ENCODE results near the gene CHGA. TPM values are rescaled to one million over a fixed set of nuclear protein-coding genes. Genes with fewer than 3 reads are reported as not detected.

CHGA gene
- total and polyA plus RNA-seq, 12 donors: 0.54 to 3,883 (median 760) TPM; not detected in 1

- DNase-seq: no peak
- Histone ChIP-seq H3K27me3 (no peaks in the 10 kb centered on the region), H3K27ac (no peak overlapping the region), H3K9me3 (replicated peaks in 1 of 3) (no peaks in the 10 kb centered on the region), H3K36me3 (replicated peaks in 1 of 2) (no peaks in the 10 kb centered on the region), H3K4me3 (no peak overlapping the region), H3K4me1 (replicated peaks in 1 of 2) (peaks cover 0 to 9% of the 10 kb centered on the region in 2 donors)
- TF ChIP-seq POLR2A (IDR thresholded peaks at IDR 0.05): no peak
- TF ChIP-seq CTCF (IDR thresholded peaks at IDR 0.05): no peak
- WGBS, 4 donors: 89 to 93% (median 90%) methylated on average over 9 to 12 of the region's 12 CpGs
- intact Hi-C loops (cut with DNase I): no loop called here
Observed at GRCh38 chr14:92970271-92970670, 47.3 kb downstream of the CHGA start.

GRCh38 chr14:92971601-92972180 is 48.7 kb downstream of the CHGA start:
- intact Hi-C loops (cut with DNase I): no loop called here
- no peak overlapping the region for H3K27ac ChIP-seq
- no peaks in the 10 kb centered on the region for H3K36me3 ChIP-seq (replicated peaks in 1 of 2)
- no peaks in the 10 kb centered on the region for H3K27me3 ChIP-seq
- H3K9me3 ChIP-seq (replicated peaks in 1 of 3): no peaks in the 10 kb centered on the region
- no peak for TF ChIP-seq POLR2A (IDR thresholded peaks at IDR 0.05)
- no peak for TF ChIP-seq CTCF (IDR thresholded peaks at IDR 0.05)
- H3K4me3 ChIP-seq: no peak overlapping the region
- peaks cover 0 to 9% of the 10 kb centered on the region in 2 donors for H3K4me1 ChIP-seq (replicated peaks in 1 of 2)
- no peak for DNase-seq
- 94 to 98% (median 96%) methylated on average over 10 to 16 of the region's 16 CpGs for WGBS, 4 donors

- peak; percentile 15 to 71 (median 50) for TF ChIP-seq CTCF (IDR thresholded peaks at IDR 0.05)
- TF ChIP-seq POLR2A (IDR thresholded peaks at IDR 0.05): no peak
- Histone ChIP-seq H3K9me3 (replicated peaks in 1 of 3) (peaks cover 0 to 2% (median 0%) of the 10 kb centered on the region in 3 donors), H3K27ac (peak overlapping the region in 1 of 5 donors; percentile 41), H3K4me1 (replicated peaks in 1 of 2) (peaks cover 0 to 9% of the 10 kb centered on the region in 2 donors), H3K4me3 (no peak overlapping the region), H3K27me3 (no peaks in the 10 kb centered on the region), H3K36me3 (replicated peaks in 1 of 2) (no peaks in the 10 kb centered on the region)
- intact Hi-C loops (cut with DNase I): no loop called here
- peak in 5 of 7 donors; percentile 42 to 87 (median 60) for DNase-seq
- WGBS, 4 donors: 62 to 76% (median 69%) methylated on average over 9 to 12 of the region's 12 CpGs
Observed at GRCh38 chr14:92973261-92973797, 50.4 kb downstream of the CHGA start.

- H3K4me1 ChIP-seq (replicated peaks in 1 of 2): peaks cover 0 to 9% of the 10 kb centered on the region in 2 donors
- peaks cover 0 to 4% (median 0%) of the 10 kb centered on the region in 3 donors for H3K9me3 ChIP-seq (replicated peaks in 1 of 3)
- no peaks in the 10 kb centered on the region for H3K36me3 ChIP-seq (replicated peaks in 1 of 2)
- intact Hi-C loops (cut with DNase I): no loop called here
- H3K27me3 ChIP-seq: no peaks in the 10 kb centered on the region
- TF ChIP-seq CTCF (IDR thresholded peaks at IDR 0.05) (no peak), POLR2A (IDR thresholded peaks at IDR 0.05) (no peak)
- DNase-seq: no peak
- peak overlapping the region in 1 of 5 donors; percentile 41 for H3K27ac ChIP-seq
- no peak overlapping the region for H3K4me3 ChIP-seq
- 83 to 94% (median 90%) methylated on average over 6 to 9 of the region's 9 CpGs for WGBS, 4 donors
Observed at GRCh38 chr14:92973798-92974372, 50.9 kb downstream of the CHGA start.
